NOMO-1 treated with dmso at 0.1 percent for 144 hours (cell line): Measurements from ENCODE around the gene CLIC1.
A peak's percentile ranks its signal among the peaks of the same experiment; 100 is the strongest.

ENCODE experiments used
- DNase-seq: peaks from one replicate; lab custom pipeline; 2025; ENCODE audit not compliant: unreplicated experiment; lab: John Stamatoyannopoulos, UW

Gene CLIC1

DNA sequence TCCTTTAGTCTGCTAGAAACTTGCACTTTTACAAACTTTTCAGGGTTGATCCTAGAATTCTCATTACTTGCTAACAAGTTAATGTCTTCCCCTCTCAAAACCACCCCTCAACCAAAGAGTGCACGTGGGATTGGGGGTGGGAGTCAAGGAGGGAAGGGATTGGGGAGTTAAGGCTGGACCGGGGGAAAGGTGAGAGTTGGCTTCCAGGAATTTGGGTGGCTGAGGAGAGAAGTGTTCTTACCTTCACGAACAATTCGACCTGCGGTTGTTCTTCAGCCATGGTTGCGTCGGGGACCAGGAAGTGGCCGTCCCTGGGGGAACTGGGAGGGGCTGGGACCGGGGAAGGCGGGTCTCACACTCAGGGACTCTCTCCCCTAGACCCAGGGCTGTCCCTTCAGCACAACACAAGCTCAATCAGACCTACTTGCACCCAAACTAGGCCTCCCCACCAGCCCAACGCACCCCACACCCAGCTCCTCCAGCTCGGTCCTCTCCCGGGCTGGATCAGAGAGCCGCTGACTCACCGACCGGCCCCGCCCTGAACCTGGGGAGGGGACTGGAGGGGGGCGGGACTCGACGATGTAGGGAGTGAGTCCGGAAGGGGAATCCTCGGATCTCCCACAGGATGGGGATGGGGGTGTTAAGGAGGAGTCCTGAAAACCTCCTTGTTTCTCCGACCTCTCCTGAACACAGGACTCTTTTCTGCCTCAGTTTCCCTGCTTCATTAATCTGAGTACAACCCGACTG, at the start of gene CLIC1:
TSS of gene CLIC1 (minus strand) at position 510 of the 747 bp plus-strand sequence. CDS start at position 280, 230 bp downstream.
- peak; percentile 78 for DNase-seq

DNA sequence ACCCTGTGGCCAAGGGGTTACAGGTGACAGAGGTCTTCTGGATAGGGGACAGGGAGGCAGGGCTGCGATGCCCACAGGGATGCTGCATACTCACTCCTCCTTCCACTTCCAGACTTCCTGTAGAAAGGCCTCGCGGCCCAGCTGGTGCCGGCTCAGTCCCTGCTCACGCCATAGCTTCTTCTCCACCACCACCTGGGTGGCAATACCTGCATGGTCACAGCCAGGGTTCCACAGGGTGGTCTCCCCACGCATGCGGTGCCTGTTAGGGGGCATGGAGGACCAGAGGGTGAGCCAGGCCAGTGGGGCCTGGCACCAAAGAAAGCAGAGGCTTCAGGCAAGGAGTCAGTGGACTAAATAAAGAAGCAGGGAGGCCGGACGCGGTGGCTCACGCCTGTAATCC, 49.1 kb upstream of the CLIC1 start:
- DNase-seq = no peak

GRCh38 chr6:31784098-31784925, 48.0 kb upstream of the CLIC1 start:
- no peak for DNase-seq

DNA sequence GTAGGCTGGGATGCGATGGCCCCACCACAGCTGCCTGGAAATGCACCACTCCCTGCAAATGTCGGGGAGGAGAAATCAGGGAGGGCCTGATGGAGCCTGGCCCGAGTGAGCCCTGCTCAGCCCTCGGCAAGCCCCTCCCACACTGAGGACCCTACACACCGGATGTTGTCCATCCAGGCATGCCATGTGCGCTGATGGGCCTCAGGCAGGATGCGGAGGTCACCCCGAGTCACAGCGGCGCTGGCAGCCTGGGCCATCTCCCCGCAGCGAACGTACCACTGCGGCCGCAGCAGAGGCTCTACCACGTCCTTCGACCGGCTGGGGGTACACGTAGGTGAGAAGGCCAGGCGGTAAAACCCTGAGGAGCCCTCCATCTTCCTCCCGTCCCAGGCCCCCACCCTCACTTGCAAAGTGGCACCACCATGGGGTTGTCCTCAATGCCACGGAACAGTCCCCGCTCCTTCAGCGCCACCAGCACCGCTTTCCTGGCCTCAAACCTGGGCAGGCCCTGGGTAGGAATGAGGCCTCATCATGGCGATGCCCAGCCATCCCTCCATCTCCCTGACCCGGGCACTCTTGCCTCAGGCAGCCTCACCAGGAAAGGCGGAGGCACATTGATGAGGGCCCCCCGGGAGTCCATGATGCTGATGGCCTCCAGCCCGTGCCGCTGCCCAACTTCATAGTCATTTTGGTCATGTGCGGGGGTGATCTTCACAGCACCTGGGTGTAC, 46.0 kb upstream of the CLIC1 start:
- DNase-seq = no peak

GRCh38 chr6:31781244-31782125, 45.2 kb upstream of the CLIC1 start:
- no peak for DNase-seq

DNA sequence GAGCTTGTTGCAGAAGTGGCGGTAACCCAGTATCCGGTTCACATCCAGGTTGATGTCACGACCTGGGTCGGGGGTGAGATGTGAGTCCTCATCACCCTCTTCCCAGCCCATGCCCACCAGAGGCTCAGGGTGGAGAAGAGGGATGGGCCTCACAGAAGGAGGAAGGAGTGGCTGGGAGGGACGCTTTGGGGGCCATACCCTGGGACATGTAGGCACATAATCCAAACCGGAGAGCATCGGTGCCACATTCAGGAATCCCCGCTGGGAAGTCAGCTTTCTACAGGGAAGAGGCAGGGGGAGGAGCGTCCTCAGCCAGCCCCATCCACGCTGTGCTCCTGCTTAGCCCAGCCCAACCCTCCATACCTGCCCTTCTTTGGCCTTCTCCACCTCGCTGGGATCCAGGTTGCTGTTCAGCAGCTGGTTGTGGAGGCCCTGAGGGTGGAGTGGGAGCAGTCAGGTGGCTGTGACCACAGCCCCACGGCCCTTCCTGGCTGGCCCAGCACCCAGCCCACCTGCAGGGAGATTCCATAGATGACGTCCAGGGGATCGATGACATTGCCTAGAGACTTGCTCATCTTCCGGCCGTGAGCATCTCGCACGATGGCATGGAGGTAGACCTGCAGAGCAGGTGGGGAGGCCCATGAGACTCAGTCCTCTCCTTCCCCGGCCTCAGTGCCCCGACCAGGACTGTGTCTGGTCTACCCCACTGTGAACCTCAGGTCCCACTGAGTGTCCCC, 44.3 kb upstream of the CLIC1 start:
- DNase-seq = no peak

- DNase-seq = no peak
Measured at GRCh38 chr6:31779908-31780307, 43.6 kb upstream of the CLIC1 start.

GRCh38 chr6:31778999-31779885, 42.9 kb upstream of the CLIC1 start:
- no peak for DNase-seq

DNA sequence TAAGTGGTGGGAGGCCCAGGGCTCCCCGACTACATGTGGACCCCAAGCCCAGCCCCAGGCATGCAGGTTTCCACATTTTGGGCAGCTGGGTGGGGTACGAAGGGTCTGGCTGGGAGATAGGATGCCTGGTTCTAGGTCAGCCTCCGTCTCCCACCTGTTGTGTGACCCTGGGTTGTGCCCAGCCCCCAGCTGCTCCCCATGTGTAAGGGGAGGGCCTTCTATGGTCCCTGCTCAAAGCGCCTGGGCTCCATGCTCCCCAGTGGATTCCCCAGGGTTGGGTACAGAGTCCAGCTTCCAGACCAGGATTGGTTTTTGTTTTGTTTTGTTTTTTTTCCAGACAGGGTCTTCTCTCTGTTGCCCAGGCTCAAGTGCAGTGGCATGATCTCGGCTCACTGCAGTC, 41.9 kb upstream of the CLIC1 start:
- no peak for DNase-seq

DNA sequence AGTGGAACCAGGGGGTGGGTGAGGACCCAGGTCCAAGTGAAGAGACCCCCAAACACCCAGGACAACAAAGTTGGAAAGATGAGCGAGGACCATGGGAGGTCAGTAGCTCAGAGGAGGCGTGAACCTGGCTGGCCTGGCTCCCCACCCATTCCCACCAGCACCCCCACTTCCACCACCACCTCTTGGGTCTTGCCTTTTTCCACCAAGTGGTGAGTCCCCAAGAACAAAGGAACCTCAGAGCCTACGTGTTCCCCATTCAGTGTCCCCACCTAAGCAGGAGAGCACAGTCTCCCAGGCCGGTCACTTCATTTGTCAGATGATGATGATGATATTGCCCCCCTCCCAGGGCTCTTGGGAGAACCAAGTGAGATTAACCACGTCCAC, 41.3 kb upstream of the CLIC1 start:
- no peak for DNase-seq

DNA sequence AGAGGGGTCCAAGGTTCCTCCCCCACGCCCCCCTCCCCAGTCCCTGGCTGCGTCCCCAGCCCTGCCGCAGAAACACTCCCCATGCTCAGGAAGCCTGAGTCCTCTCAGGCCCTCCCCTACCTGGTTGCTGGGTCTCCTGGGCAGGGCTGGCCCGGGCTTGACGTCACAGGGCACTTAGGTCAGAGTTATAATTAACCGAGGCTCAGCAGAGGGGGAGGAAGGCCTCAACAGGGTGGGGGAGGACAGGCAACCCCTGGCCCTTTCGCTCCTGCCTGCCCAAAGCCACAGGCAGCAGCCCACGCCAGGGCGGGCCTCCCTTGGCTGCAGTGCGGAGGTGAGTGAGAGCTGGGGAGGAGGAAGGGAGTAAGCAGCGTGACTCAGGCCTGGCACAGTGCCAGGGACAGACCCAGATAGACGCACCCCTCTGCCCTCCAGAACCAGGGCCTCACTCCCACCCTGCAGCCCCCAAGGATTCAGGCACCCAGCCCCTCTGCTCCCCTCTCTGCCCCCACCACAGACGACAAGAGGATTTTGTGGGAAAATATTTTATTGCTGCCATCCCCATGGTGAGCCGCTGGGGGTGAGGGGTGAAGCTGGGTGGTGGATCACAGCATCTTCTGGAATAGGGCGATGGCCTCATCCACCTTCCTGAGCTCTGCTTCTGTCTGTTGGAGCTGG, 40.8 kb upstream of the CLIC1 start, which contains the start of gene VWA7:
TSS of gene VWA7 (minus strand) at position 340 of the 678 bp plus-strand sequence. CDS start 549 bp downstream, outside the sequence.
- DNase-seq = peak; percentile 68

DNA sequence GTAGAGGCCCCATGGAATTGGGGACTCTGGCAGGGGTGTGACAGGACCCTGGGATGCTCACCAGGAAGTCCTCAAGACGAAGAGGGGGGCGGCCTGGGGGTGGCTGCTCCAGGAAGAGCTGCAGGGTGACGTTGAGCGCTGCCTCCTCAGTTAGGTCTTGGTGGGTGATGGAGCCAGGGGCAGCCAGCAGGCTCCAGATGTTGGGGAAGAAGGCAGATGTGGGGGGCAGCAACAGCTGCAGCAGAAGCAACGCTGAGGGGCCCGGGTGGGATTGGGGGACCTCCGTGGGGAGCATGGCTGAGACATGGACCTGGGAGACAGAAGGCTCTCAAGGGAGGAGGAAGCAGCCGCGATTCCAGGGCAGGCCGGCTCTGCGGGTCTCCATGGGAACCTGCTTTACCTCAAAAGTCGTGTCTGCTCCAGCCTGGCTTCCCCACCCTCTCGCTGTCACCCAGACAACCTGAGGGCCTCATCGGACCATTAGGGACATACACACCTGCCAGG, 40.2 kb upstream of the CLIC1 start:
- DNase-seq = no peak

- DNase-seq = no peak
Measured at GRCh38 chr6:31775633-31776484, 39.5 kb upstream of the CLIC1 start.

DNA sequence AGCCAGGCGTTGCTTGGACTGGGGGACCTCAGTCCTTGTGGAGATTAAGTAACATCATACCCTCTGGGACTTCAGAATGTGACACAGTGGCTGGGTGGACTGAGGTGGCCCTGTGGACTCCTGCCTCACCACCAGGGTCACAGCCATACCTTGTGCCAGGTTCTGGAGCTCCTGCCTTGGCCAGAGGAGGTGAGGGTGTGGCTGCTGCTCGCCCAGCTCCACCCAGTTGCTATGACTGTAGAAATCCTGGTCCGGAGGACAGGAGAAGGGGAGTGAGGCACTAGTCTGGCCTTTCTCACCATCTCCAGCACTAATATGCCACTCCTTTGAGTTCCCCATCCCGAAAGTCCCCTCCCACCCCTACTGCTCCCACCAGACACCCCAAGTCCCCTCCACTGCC, 38.9 kb upstream of the CLIC1 start:
- DNase-seq = no peak

GRCh38 chr6:31771992-31772358, 35.6 kb upstream of the CLIC1 start:
- no peak for DNase-seq

GRCh38 chr6:31770860-31771259, 34.5 kb upstream of the CLIC1 start:
- DNase-seq = no peak

DNA sequence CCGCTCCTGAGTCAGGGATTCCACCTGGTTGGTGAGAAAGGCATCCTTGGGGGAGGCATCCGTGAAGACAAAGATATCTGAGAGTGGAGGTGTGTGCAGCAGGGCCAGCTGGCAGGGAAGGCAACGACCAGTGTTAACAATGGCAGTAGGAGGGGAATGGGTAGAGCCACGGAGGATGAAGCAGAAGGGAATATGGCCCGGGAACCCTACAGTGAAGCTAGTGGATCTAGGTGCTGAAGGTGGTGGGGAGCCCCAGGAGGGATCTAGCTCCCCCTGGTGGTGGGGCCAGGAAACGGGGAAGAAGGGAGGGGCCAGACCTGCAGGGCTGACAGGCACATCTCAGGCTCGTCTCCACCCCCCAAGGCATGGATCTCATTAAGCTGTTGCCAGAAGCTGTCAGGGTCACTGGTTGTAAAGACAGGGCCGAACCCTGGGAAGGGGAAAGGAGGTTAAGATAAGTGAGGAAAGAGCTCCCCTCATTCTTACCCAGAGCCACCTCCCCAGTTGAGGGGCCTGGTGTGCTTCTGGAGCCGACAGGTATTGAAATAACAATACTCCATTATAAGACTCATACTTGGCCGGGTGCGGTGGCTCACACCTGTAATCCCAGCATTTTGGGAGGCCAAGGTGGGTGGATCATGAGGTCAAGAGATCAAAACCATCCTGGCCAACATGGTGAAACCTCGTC, 33.5 kb upstream of the CLIC1 start:
- peak; percentile 75 for DNase-seq
